Measurements from ENCODE around the gene HOXA9.
A peak's percentile ranks its signal among the peaks of the same experiment; 100 is the strongest.

Gene HOXA9

DNA sequence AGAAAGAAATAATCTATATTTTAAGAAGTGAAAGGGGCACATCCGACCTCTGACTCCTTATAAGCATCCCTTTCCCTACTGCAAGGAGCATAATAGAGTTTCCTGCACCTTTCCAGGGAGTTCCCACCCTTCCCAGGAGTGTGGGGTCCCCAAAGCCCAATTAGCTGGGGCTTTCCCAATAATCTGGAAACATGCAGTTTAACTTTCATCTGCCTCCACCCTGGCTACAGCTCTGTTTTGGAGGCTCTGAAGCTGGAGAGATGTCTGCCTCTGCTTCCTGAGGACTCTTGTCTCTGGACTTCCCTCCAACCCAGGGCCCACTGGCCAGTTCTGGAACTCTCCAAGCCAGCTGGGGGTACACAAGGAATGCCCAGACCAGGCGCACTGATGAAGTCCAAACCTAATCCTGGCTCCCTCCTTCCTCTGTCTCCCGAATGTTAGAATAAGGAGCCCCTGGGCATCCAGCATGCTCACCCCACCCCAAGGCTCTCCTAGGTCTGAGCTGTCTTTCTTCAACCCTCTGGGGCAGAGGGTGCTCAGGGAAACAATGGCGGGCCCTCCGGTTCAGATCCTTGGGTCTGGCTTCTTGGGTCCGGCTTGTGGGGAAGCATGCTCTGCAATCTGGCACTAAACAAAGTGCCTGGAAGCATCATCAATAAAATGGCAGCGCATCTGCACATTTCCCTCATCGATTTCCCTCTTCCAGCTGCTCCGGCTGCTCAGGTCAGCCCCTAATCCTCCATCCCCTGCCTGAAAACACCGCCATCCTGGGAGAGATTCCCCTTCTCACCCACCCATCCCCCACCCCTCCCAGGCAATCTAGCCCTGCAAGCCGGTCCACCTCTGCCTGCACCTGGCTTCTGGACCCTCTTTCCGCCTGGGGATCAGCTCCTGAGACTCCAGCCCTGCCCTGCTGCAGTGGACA, 48.1 kb downstream of the HOXA9 start (continued):
- TF ChIP-seq, protein P1, sequence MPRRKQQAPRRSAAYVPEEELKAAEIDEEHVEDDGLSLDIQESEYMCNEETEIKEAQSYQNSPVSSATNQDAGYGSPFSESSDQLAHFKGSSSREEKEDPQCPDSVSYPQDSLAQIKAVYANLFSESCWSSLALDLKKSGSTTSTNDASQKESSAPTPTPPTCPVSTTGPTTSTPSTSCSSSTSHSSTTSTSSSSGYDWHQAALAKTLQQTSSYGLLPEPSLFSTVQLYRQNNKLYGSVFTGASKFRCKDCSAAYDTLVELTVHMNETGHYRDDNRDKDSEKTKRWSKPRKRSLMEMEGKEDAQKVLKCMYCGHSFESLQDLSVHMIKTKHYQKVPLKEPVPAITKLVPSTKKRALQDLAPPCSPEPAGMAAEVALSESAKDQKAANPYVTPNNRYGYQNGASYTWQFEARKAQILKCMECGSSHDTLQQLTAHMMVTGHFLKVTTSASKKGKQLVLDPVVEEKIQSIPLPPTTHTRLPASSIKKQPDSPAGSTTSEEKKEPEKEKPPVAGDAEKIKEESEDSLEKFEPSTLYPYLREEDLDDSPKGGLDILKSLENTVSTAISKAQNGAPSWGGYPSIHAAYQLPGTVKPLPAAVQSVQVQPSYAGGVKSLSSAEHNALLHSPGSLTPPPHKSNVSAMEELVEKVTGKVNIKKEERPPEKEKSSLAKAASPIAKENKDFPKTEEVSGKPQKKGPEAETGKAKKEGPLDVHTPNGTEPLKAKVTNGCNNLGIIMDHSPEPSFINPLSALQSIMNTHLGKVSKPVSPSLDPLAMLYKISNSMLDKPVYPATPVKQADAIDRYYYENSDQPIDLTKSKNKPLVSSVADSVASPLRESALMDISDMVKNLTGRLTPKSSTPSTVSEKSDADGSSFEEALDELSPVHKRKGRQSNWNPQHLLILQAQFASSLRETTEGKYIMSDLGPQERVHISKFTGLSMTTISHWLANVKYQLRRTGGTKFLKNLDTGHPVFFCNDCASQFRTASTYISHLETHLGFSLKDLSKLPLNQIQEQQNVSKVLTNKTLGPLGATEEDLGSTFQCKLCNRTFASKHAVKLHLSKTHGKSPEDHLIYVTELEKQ (tag by site-specific recombination; IDR thresholded peaks at IDR 0.05; ENCODE audit: borderline replicate concordance): no peak
- TF ChIP-seq ZXDB (tag by site-specific recombination; IDR thresholded peaks at IDR 0.05): no peak
- TF ChIP-seq ZFP3 (tag by site-specific recombination; IDR thresholded peaks at IDR 0.05; ENCODE audit: low read depth): no peak
- 0 out of 2 replicates have a peak, but pooled peaks have one; percentile 31 for TF ChIP-seq ZNF223 (tag by site-specific recombination; IDR thresholded peaks at IDR 0.05)
- TF ChIP-seq, protein P2, sequence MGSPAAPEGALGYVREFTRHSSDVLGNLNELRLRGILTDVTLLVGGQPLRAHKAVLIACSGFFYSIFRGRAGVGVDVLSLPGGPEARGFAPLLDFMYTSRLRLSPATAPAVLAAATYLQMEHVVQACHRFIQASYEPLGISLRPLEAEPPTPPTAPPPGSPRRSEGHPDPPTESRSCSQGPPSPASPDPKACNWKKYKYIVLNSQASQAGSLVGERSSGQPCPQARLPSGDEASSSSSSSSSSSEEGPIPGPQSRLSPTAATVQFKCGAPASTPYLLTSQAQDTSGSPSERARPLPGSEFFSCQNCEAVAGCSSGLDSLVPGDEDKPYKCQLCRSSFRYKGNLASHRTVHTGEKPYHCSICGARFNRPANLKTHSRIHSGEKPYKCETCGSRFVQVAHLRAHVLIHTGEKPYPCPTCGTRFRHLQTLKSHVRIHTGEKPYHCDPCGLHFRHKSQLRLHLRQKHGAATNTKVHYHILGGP (tag by site-specific recombination; IDR thresholded peaks at IDR 0.05): no peak
- TF ChIP-seq REPIN1 (tag by site-specific recombination; IDR thresholded peaks at IDR 0.05; ENCODE audit: low read depth): no peak
- TF ChIP-seq, protein P3, sequence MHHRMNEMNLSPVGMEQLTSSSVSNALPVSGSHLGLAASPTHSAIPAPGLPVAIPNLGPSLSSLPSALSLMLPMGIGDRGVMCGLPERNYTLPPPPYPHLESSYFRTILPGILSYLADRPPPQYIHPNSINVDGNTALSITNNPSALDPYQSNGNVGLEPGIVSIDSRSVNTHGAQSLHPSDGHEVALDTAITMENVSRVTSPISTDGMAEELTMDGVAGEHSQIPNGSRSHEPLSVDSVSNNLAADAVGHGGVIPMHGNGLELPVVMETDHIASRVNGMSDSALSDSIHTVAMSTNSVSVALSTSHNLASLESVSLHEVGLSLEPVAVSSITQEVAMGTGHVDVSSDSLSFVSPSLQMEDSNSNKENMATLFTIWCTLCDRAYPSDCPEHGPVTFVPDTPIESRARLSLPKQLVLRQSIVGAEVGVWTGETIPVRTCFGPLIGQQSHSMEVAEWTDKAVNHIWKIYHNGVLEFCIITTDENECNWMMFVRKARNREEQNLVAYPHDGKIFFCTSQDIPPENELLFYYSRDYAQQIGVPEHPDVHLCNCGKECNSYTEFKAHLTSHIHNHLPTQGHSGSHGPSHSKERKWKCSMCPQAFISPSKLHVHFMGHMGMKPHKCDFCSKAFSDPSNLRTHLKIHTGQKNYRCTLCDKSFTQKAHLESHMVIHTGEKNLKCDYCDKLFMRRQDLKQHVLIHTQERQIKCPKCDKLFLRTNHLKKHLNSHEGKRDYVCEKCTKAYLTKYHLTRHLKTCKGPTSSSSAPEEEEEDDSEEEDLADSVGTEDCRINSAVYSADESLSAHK (tag by site-specific recombination; IDR thresholded peaks at IDR 0.05): no peak
- peak; percentile 88 for TF ChIP-seq ZNF600 (tag by site-specific recombination; IDR thresholded peaks at IDR 0.05)
- no peak for TF ChIP-seq ZNF133 (tag by site-specific recombination; IDR thresholded peaks at IDR 0.05)
- TF ChIP-seq, protein P4, sequence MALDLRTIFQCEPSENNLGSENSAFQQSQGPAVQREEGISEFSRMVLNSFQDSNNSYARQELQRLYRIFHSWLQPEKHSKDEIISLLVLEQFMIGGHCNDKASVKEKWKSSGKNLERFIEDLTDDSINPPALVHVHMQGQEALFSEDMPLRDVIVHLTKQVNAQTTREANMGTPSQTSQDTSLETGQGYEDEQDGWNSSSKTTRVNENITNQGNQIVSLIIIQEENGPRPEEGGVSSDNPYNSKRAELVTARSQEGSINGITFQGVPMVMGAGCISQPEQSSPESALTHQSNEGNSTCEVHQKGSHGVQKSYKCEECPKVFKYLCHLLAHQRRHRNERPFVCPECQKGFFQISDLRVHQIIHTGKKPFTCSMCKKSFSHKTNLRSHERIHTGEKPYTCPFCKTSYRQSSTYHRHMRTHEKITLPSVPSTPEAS (tag by site-specific recombination; IDR thresholded peaks at IDR 0.05): no peak
- TF ChIP-seq ZNF202 (tag by site-specific recombination; IDR thresholded peaks at IDR 0.05; ENCODE audit: borderline replicate concordance): no peak
- TF ChIP-seq, protein P5, sequence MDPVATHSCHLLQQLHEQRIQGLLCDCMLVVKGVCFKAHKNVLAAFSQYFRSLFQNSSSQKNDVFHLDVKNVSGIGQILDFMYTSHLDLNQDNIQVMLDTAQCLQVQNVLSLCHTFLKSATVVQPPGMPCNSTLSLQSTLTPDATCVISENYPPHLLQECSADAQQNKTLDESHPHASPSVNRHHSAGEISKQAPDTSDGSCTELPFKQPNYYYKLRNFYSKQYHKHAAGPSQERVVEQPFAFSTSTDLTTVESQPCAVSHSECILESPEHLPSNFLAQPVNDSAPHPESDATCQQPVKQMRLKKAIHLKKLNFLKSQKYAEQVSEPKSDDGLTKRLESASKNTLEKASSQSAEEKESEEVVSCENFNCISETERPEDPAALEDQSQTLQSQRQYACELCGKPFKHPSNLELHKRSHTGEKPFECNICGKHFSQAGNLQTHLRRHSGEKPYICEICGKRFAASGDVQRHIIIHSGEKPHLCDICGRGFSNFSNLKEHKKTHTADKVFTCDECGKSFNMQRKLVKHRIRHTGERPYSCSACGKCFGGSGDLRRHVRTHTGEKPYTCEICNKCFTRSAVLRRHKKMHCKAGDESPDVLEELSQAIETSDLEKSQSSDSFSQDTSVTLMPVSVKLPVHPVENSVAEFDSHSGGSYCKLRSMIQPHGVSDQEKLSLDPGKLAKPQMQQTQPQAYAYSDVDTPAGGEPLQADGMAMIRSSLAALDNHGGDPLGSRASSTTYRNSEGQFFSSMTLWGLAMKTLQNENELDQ (tag by site-specific recombination; IDR thresholded peaks at IDR 0.05; ENCODE audit: low read depth): no peak
- TF ChIP-seq KLF1 (tag by site-specific recombination; IDR thresholded peaks at IDR 0.05): no peak
- TF ChIP-seq, protein P6, sequence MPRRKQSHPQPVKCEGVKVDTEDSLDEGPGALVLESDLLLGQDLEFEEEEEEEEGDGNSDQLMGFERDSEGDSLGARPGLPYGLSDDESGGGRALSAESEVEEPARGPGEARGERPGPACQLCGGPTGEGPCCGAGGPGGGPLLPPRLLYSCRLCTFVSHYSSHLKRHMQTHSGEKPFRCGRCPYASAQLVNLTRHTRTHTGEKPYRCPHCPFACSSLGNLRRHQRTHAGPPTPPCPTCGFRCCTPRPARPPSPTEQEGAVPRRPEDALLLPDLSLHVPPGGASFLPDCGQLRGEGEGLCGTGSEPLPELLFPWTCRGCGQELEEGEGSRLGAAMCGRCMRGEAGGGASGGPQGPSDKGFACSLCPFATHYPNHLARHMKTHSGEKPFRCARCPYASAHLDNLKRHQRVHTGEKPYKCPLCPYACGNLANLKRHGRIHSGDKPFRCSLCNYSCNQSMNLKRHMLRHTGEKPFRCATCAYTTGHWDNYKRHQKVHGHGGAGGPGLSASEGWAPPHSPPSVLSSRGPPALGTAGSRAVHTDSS (tag by site-specific recombination; IDR thresholded peaks at IDR 0.05): no peak
- TF ChIP-seq, protein P7, sequence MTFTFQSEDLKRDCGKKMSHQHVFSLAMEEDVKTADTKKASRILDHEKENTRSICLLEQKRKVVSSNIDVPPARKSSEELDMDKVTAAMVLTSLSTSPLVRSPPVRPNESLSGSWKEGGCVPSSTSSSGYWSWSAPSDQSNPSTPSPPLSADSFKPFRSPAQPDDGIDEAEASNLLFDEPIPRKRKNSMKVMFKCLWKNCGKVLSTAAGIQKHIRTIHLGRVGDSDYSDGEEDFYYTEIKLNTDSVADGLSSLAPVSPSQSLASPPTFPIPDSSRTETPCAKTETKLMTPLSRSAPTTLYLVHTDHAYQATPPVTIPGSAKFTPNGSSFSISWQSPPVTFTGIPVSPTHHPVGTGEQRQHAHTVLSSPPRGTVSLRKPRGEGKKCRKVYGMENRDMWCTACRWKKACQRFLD (tag by site-specific recombination; IDR thresholded peaks at IDR 0.05): no peak
- peak; percentile 40; the same call in 1 of the 2 replicates for TF ChIP-seq IKZF3 (tag by site-specific recombination; IDR thresholded peaks at IDR 0.05)
- no peak for TF ChIP-seq ZNF175 (tag by site-specific recombination; IDR thresholded peaks at IDR 0.05)
- TF ChIP-seq, protein P8, sequence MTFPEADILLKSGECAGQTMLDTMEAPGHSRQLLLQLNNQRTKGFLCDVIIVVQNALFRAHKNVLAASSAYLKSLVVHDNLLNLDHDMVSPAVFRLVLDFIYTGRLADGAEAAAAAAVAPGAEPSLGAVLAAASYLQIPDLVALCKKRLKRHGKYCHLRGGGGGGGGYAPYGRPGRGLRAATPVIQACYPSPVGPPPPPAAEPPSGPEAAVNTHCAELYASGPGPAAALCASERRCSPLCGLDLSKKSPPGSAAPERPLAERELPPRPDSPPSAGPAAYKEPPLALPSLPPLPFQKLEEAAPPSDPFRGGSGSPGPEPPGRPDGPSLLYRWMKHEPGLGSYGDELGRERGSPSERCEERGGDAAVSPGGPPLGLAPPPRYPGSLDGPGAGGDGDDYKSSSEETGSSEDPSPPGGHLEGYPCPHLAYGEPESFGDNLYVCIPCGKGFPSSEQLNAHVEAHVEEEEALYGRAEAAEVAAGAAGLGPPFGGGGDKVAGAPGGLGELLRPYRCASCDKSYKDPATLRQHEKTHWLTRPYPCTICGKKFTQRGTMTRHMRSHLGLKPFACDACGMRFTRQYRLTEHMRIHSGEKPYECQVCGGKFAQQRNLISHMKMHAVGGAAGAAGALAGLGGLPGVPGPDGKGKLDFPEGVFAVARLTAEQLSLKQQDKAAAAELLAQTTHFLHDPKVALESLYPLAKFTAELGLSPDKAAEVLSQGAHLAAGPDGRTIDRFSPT (tag by site-specific recombination; IDR thresholded peaks at IDR 0.05): no peak
